HepG2 (cell line): ENCODE results near the gene PLEKHB1. TPM values are rescaled to one million over a fixed set of nuclear protein-coding genes. Genes with fewer than 3 reads are reported as not detected.

Experiments
- CEBPB ChIP-seq: IDR thresholded peaks from 2 replicates; pipeline ENCODE4 v1.6.1; 2011; ENCODE audit warnings: low read depth, low read length, improper control_type of control experiment, borderline replicate concordance
- CREM ChIP-seq, 2 experiments: sonication (generic) in 1 of 2; formaldehyde crosslinking in 1 of 2; IDR thresholded peaks; 2 replicates each; pipeline versions ENCODE4 v1.4.0 to v1.6.1; 2016 to 2020; ENCODE audit warnings: antibody characterized with exemption in 1 of 2, mild to moderate bottlenecking in 1 of 2, missing genetic modification reagents in 1 of 2
- ETV5 ChIP-seq: IDR thresholded peaks from 2 replicates; pipeline ENCODE4 v1.6.1; 2018; ENCODE audit warnings: missing biosample characterization, missing genetic modification reagents, inconsistent platforms, borderline replicate concordance
- ISX ChIP-seq: sonication (generic); formaldehyde crosslinking; conservative IDR thresholded peaks from 2 replicates; pipeline ENCODE4 v1.5.0; 2020; ENCODE audit warnings: missing genetic modification reagents
- LBX2 ChIP-seq: sonication (generic); formaldehyde crosslinking; IDR thresholded peaks from 2 replicates; pipeline ENCODE4 v1.5.0; 2020; ENCODE audit warnings: missing genetic modification reagents, mild to moderate bottlenecking, borderline replicate concordance
- NR2C2 ChIP-seq: sonication (generic); formaldehyde crosslinking; IDR thresholded peaks from 2 replicates; pipeline ENCODE4 v1.4.0; 2020; ENCODE audit warnings: missing genetic modification reagents, mild to moderate bottlenecking, moderate library complexity, borderline replicate concordance
- PHF21A ChIP-seq: sonication (generic); formaldehyde crosslinking; IDR thresholded peaks from 2 replicates; pipeline ENCODE4 v1.5.0; 2020; ENCODE audit warnings: mild to moderate bottlenecking, missing genetic modification reagents
- PLRG1 ChIP-seq: fragments of 450-650 bp; conservative IDR thresholded peaks from 2 replicates; pipeline ENCODE4 v1.6.1; 2016
- POLR2AphosphoS2 ChIP-seq: IDR thresholded peaks from 2 replicates; pipeline ENCODE4 v1.6.1; 2011; ENCODE audit warnings: low read depth, low read length, improper control_type of control experiment
- PPARG ChIP-seq: conservative IDR thresholded peaks from 2 replicates; pipeline ENCODE4 v1.6.1; 2016; ENCODE audit warnings: missing biosample characterization, missing genetic modification reagents
- SAP130 ChIP-seq: IDR thresholded peaks from 2 replicates; pipeline ENCODE4 v1.6.1; 2016; ENCODE audit warnings: low read depth
- SIX4 ChIP-seq: sonication (generic); formaldehyde crosslinking; IDR thresholded peaks from 2 replicates; pipeline ENCODE4 v1.4.0; 2020; ENCODE audit warnings: missing genetic modification reagents
- SOX6 ChIP-seq, 2 experiments: fragments of 450-650 bp in 1 of 2; sonication (generic) in 1 of 2; formaldehyde crosslinking in 1 of 2; IDR thresholded peaks; 2 replicates each; pipeline versions ENCODE4 v1.4.0 to v1.6.1; 2017 to 2020; ENCODE audit warnings: antibody characterized with exemption in 1 of 2, mild to moderate bottlenecking in 1 of 2, missing genetic modification reagents in 1 of 2
- SPEN ChIP-seq: sonication (generic); formaldehyde crosslinking; IDR thresholded peaks from 2 replicates; pipeline ENCODE4 v1.5.1; 2020; ENCODE audit warnings: low read depth, mild to moderate bottlenecking, missing genetic modification reagents
- THAP11 ChIP-seq: IDR thresholded peaks from 2 replicates; pipeline ENCODE4 v1.6.1; 2016; ENCODE audit warnings: missing biosample characterization, missing genetic modification reagents
- THAP7 ChIP-seq: sonication (generic); formaldehyde crosslinking; IDR thresholded peaks from 2 replicates; pipeline ENCODE4 v1.8.1; 2023; ENCODE audit warnings: mild to moderate bottlenecking, missing genetic modification reagents
- TIGD3 ChIP-seq: sonication (generic); formaldehyde crosslinking; IDR thresholded peaks from 2 replicates; pipeline ENCODE4 v1.5.1; 2020; ENCODE audit warnings: mild to moderate bottlenecking, missing genetic modification reagents, borderline replicate concordance
- XBP1 ChIP-seq: sonication (generic); formaldehyde crosslinking; IDR thresholded peaks from 2 replicates; pipeline ENCODE4 v1.5.0; 2020; ENCODE audit warnings: missing genetic modification reagents
- ZBTB10 ChIP-seq: sonication (generic); formaldehyde crosslinking; IDR thresholded peaks from 2 replicates; pipeline ENCODE4 v1.4.0; 2020; ENCODE audit warnings: missing genetic modification reagents, borderline replicate concordance
- ZBTB34 ChIP-seq: sonication (generic); formaldehyde crosslinking; IDR thresholded peaks from 2 replicates; pipeline ENCODE4 v1.8.0; 2022; ENCODE audit warnings: mild to moderate bottlenecking, missing genetic modification reagents
- ZNF414 ChIP-seq: sonication (generic); formaldehyde crosslinking; IDR thresholded peaks from 2 replicates; pipeline ENCODE4 v1.5.0; 2020; ENCODE audit warnings: missing genetic modification reagents
- ZNF615 ChIP-seq: sonication (generic); formaldehyde crosslinking; IDR thresholded peaks from 2 replicates; pipeline ENCODE4 v1.5.0; 2020; ENCODE audit warnings: mild to moderate bottlenecking, missing genetic modification reagents, borderline replicate concordance
- ZNF749 ChIP-seq: sonication (generic); formaldehyde crosslinking; IDR thresholded peaks from 2 replicates; pipeline ENCODE4 v1.8.0; 2022; ENCODE audit warnings: mild to moderate bottlenecking, missing genetic modification reagents, moderate library complexity, borderline replicate concordance
- polyA plus RNA-seq, 8 experiments: library from polyadenylated mRNA; depleted of rRNA in 3 of 8; stranded (reverse) in 7 of 8; unstranded in 1 of 8; fragments of >200 nt; fragmentation: Illumina TruSeq in 4 of 8; extraction: Trizol in 4 of 8; gene quantifications; 2 replicates each; pipeline versions ENCODE4 v1.2.1 to v1.2.3, GENCODE V29; 2011 to 2016; ENCODE audit warnings: low read depth in 4 of 8, missing spikeins in 1 of 8, mixed read lengths in 1 of 8; ENCODE audit not compliant: insufficient read depth in 1 of 8
- total RNA-seq, 5 experiments: library from RNA; depleted of rRNA; stranded (reverse); fragments of >200 nt; fragmentation: Illumina TruSeq; extraction: Trizol; gene quantifications; 2 replicates each; pipeline ENCODE4 v1.2.3, GENCODE V29; 2016; ENCODE audit warnings: low read depth in 1 of 5

PLEKHB1 gene
- total and polyA plus RNA-seq, 2 of the 13 experiments (the other 11 are each of a cell fraction or from before 2014, with no cell fraction given): 68.0 to 99.3 TPM

GRCh38 chr11:73654482-73655021 lies 8.2 kb downstream of the PLEKHB1 start (continued):
- no peak for TF ChIP-seq ZNF615 (CRISPR knock-in tag)
- TF ChIP-seq ETV5 (CRISPR knock-in tag): no peak
- no peak for TF ChIP-seq PLRG1
- 0 out of 2 replicates have a peak, but pooled peaks have one; percentile 30 for TF ChIP-seq PHF21A
- peak; percentile 53; the same call in 1 of the 2 replicates for TF ChIP-seq SPEN (CRISPR knock-in tag)
- no peak for TF ChIP-seq CEBPB
- TF ChIP-seq THAP7 (CRISPR knock-in tag): no peak
- peak; percentile 43; the same call in 1 of the 2 replicates for TF ChIP-seq ZBTB10
- TF ChIP-seq PPARG: no peak
- TF ChIP-seq NR2C2 (CRISPR knock-in tag): peak; percentile 78
- TF ChIP-seq SAP130 (CRISPR knock-in tag): peak; percentile 46
- TF ChIP-seq ZNF414 (CRISPR knock-in tag): no peak
- TF ChIP-seq ZNF749 (CRISPR knock-in tag): no peak
- TF ChIP-seq TIGD3 (CRISPR knock-in tag): no peak
- no peak for TF ChIP-seq ZBTB34 (CRISPR knock-in tag)
- TF ChIP-seq CREM (IDR thresholded peaks at IDR 0.05): no peak
- no peak for TF ChIP-seq CREM (CRISPR knock-in tag; IDR thresholded peaks at IDR 0.05)
- peak; percentile 51 for TF ChIP-seq THAP11 (CRISPR knock-in tag)
- TF ChIP-seq POLR2AphosphoS2: no peak
- TF ChIP-seq ISX (CRISPR knock-in tag): no peak
- no peak for TF ChIP-seq XBP1 (CRISPR knock-in tag)
- no peak for TF ChIP-seq SIX4
- no peak for TF ChIP-seq LBX2
- TF ChIP-seq SOX6 (IDR thresholded peaks at IDR 0.05): no peak
- no peak for TF ChIP-seq SOX6 (CRISPR knock-in tag; IDR thresholded peaks at IDR 0.05)
